Esophagus squamous epithelium (tissue), 5 donors: ENCODE measurements around the gene FAM124A. TPM values are rescaled to one million over a fixed set of nuclear protein-coding genes. Genes with fewer than 3 reads are reported as not detected.
A peak's percentile ranks its signal among the peaks of the same experiment; 100 is the strongest.
"Not testable (repeated sequence)": the region's sequence is repeated elsewhere in the genome, so short reads cannot be mapped to it uniquely, and the experiment has no call there.

Experiments
- DNase-seq: peaks from one replicate; lab custom pipeline; 2025; lab: John Stamatoyannopoulos, UW
- H3K27ac ChIP-seq, 4 donors: fragments of 200-600 bp; sonication (generic); one replicate each; pipeline ENCODE4 v1.5.1; 2016 to 2019; ENCODE audit warnings: mild to moderate bottlenecking in 1 of 4
- H3K27me3 ChIP-seq, 4 donors: fragments of 200-600 bp; sonication (generic); 1 replicate in 3 of 4; 2 replicates in 1 of 4; pipeline versions ENCODE4 v1.5.1 to v1.6.0; 2017 to 2021; ENCODE audit warnings: antibody characterized with exemption in 1 of 4
- H3K36me3 ChIP-seq, 3 donors: fragments of 200-600 bp; sonication (generic); one replicate each; pipeline ENCODE4 v1.5.1; 2016 to 2019
- H3K4me1 ChIP-seq, 3 donors: fragments of 200-600 bp; sonication (generic); one replicate each; pipeline ENCODE4 v1.5.1; 2017 to 2019
- H3K4me3 ChIP-seq, 4 donors: fragments of 200-600 bp; sonication (generic); 1 replicate in 3 of 4; 2 replicates in 1 of 4; pipeline ENCODE4 v1.5.1; 2016 to 2019; ENCODE audit warnings: mild to moderate bottlenecking in 2 of 4, moderate library complexity in 1 of 4
- H3K9me3 ChIP-seq, 3 donors: fragments of 200-600 bp; sonication (generic); one replicate each; pipeline ENCODE4 v1.5.1; 2016 to 2019
- POLR2A ChIP-seq, 4 donors: fragments of 450-650 bp; IDR thresholded peaks; one replicate each; pipeline ENCODE4 v1.6.1; 2017; ENCODE audit warnings: antibody characterized with exemption in 4 of 4, mild to moderate bottlenecking in 4 of 4, moderate library complexity in 3 of 4
- WGBS, 2 donors: methylation state at CpG; one replicate each; pipeline ENCODE4 v1.1.5; 2018; 5-methylcytosine and 5-hydroxymethylcytosine counted together
- intact Hi-C: fragments of 100-400 bp; cut with DNase I; formaldehyde crosslinking; loops from one replicate; pipeline ENCODE4 v1.15.0; 2022
- total RNA-seq, 4 donors: library from RNA; depleted of rRNA; stranded (reverse); fragments of >200 nt; gene quantifications; one replicate each; pipeline ENCODE4 v1.1.0, GENCODE V29; 2016
- TF ChIP-seq, protein P1 (sequence below), 6 experiments: fragments of 450-650 bp in 4 of 6; fragments of 200-600 bp in 2 of 6; sonication (generic) in 2 of 6; IDR thresholded peaks; one replicate each; pipeline ENCODE4 v1.5.1; 2016 to 2019; ENCODE audit warnings: antibody characterized with exemption in 6 of 6, mild to moderate bottlenecking in 4 of 6, moderate library complexity in 4 of 6
- donor health status: DM: yes; HTN: yes; CAD: no.

Gene FAM124A
- total RNA-seq, 4 donors from 2014 or later, result 0.45 to 2.5 (median 1.3) TPM

DNA sequence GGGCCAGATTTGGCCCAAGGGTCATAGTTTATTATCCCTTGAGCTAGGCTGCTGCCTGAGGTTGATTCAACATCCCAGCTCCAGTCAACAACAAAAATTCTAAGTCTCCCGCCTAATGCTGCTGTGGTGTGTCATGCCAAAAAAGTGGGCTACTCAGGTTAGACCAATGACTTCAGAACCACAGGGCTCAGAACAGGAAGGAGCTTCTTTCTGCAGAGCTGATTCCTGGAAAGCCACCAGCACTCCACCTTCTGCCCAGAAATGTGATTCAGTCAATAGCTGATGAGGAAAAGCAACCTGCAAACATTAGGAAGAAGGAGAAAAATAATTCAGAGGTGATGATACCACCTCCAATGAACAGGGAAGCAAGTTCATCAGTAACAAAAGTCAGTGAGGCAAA, 61.2 kb downstream of the FAM124A start:
- Histone ChIP-seq H3K9me3 (no peaks in the 10 kb centered on the region), H3K27ac (no peak overlapping the region), H3K4me3 (no peak overlapping the region), H3K36me3 (peaks cover 0 to 10% (median 0%) of the 10 kb centered on the region in 3 donors), H3K27me3 (no peaks in the 10 kb centered on the region), H3K4me1 (no peaks in the 10 kb centered on the region)
- WGBS, 2 donors, result 100% methylated on average over 1 of the region's 1 CpG; no CpG with 5 or more reads in 1 of the 2 donors
- intact Hi-C loops, result no loop called here
- no peak for TF ChIP-seq POLR2A (IDR thresholded peaks at IDR 0.05)
- TF ChIP-seq, protein P1, sequence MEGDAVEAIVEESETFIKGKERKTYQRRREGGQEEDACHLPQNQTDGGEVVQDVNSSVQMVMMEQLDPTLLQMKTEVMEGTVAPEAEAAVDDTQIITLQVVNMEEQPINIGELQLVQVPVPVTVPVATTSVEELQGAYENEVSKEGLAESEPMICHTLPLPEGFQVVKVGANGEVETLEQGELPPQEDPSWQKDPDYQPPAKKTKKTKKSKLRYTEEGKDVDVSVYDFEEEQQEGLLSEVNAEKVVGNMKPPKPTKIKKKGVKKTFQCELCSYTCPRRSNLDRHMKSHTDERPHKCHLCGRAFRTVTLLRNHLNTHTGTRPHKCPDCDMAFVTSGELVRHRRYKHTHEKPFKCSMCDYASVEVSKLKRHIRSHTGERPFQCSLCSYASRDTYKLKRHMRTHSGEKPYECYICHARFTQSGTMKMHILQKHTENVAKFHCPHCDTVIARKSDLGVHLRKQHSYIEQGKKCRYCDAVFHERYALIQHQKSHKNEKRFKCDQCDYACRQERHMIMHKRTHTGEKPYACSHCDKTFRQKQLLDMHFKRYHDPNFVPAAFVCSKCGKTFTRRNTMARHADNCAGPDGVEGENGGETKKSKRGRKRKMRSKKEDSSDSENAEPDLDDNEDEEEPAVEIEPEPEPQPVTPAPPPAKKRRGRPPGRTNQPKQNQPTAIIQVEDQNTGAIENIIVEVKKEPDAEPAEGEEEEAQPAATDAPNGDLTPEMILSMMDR (IDR thresholded peaks at IDR 0.05), result no peak
- DNase-seq, result no peak

GRCh38 chr13:51284339-51284738, 62.1 kb downstream of the FAM124A start:
- H3K9me3 ChIP-seq, result no peaks in the 10 kb centered on the region
- H3K27me3 ChIP-seq, result no peaks in the 10 kb centered on the region
- DNase-seq, result no peak
- peaks cover 0 to 10% (median 0%) of the 10 kb centered on the region in 3 donors for H3K36me3 ChIP-seq
- TF ChIP-seq, protein P1 (IDR thresholded peaks at IDR 0.05), result no peak
- no peak for TF ChIP-seq POLR2A (IDR thresholded peaks at IDR 0.05)
- WGBS, 2 donors, result 86 to 92% methylated on average over 3 of the region's 3 CpGs
- H3K4me1 ChIP-seq, result no peaks in the 10 kb centered on the region
- intact Hi-C loops, result no loop called here
- H3K4me3 ChIP-seq, result no peak overlapping the region
- no peak overlapping the region for H3K27ac ChIP-seq

DNA sequence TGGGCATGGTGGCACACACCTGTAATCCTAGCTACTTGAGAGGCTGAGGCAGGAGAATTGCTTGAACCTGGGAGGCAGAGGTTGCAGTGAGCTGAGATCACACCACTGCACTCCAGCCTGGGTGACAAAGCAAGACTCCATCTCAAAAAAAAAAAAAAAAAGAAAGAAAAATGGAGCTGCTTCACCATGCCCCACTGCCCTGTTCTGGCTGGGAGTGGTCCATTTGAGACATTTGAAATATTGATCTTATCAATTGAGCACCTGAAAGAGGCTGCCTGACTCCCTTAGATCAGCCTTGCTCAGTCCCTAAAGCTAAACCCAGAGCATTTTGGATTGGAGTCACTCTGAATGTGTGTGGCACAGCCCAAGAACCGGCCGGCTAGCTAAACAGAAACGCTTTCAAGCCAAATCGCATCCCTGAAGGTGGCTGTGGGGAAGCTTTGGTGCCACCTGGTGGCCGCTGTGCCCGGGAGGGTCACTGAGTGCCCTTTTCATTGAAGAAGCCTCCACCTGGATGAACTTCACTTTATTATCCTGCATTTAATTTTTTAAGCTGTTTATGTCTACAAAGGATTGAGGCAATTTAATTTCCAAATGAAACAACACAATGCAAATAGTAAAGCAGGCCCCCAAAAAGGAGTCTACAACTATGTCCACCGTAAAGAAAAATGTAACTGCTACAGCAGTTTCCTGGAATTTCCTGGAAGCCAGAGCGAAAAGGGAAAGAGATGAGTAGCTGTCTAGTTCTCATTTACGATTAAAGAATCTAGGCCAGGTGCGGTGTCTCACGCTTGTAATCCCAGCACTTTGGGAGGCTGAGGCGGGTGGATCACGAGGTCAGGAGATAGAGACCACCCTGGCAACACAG, 64.2 kb downstream of the FAM124A start:
- H3K9me3 ChIP-seq, result no peaks in the 10 kb centered on the region
- H3K4me1 ChIP-seq, result peaks cover 0 to under 1% (median 0%) of the 10 kb centered on the region in 3 donors
- no peak overlapping the region for H3K4me3 ChIP-seq
- 42 to 43% methylated on average over 12 to 13 of the region's 13 CpGs for WGBS, 2 donors
- H3K36me3 ChIP-seq, result no peaks in the 10 kb centered on the region
- intact Hi-C loops, result loop anchor here (5.0 kb wide), 1 partner anchor 159 kb away; no protein-coding TSS in a partner anchor
- H3K27me3 ChIP-seq, result no peaks in the 10 kb centered on the region
- H3K27ac ChIP-seq, result no peak overlapping the region
- no peak for TF ChIP-seq POLR2A (IDR thresholded peaks at IDR 0.05)
- TF ChIP-seq, protein P1 (IDR thresholded peaks at IDR 0.05), result peak; percentile 72 to 90 (median 83)
- no peak for DNase-seq

DNA sequence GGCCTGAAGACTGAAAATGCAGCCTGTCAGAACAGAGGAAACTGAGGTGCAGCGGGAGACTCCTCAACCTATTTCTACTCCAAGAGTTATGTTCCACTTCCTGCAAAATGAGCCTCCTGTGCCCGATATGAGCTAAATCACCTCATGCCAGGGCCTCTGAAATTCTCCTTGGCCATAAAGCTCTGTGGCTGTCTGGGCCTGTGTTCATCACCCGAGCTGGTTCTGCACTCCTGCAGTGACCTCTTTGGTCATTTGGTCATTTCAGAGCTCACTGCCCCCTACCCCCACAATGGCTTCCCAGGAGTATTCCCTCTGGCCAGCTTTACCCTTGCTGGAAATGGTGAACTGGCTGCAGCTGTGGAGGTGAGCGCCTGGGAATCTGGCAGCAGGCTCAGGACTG, 65.6 kb downstream of the FAM124A start:
- H3K27ac ChIP-seq, result no peak overlapping the region
- DNase-seq, result no peak
- WGBS, 2 donors, result 85 to 86% methylated on average over 3 to 4 of the region's 4 CpGs

GRCh38 chr13:51288254-51288653, 66.1 kb downstream of the FAM124A start:
- not testable (repeated sequence) for H3K36me3 ChIP-seq, H3K27me3 ChIP-seq, H3K4me3 ChIP-seq, DNase-seq, H3K27ac ChIP-seq, H3K9me3 ChIP-seq
- 61 to 70% methylated on average over 1 of the region's 1 CpG for whole genome bisulfite sequencing, 2 donors
- intact Hi-C loops, result loop anchor here (5.0 kb wide), 1 partner anchor 161 kb away; no protein-coding TSS in a partner anchor
- H3K4me1 ChIP-seq, result peaks cover 0 to 11% (median 0%) of the 10 kb centered on the region in 3 donors

More for the DNA sequence above, 65.6 kb downstream of the FAM124A start:
- Histone ChIP-seq H3K36me3 (no peaks in the 10 kb centered on the region), H3K9me3 (no peaks in the 10 kb centered on the region), H3K27me3 (no peaks in the 10 kb centered on the region), H3K4me3 (no peak overlapping the region), H3K4me1 (peaks cover 0 to 11% (median 0%) of the 10 kb centered on the region in 3 donors)
- TF ChIP-seq, protein P1 (IDR thresholded peaks at IDR 0.05), result no peak
- no peak for TF ChIP-seq POLR2A (IDR thresholded peaks at IDR 0.05)
- intact Hi-C loops, result loop anchor here (5.0 kb wide), 1 partner anchor 160 kb away; no protein-coding TSS in a partner anchor
